NK-92 (cell line): ENCODE measurements around the gene WTIP.
"Not testable (repeated sequence)": the region's sequence is repeated elsewhere in the genome, so short reads cannot be mapped to it uniquely, and the experiment has no call there.

Experiments
- DNase-seq: peaks from one replicate; lab custom pipeline; 2025; ENCODE audit not compliant: unreplicated experiment; lab: John Stamatoyannopoulos, UW

The WTIP gene

DNA sequence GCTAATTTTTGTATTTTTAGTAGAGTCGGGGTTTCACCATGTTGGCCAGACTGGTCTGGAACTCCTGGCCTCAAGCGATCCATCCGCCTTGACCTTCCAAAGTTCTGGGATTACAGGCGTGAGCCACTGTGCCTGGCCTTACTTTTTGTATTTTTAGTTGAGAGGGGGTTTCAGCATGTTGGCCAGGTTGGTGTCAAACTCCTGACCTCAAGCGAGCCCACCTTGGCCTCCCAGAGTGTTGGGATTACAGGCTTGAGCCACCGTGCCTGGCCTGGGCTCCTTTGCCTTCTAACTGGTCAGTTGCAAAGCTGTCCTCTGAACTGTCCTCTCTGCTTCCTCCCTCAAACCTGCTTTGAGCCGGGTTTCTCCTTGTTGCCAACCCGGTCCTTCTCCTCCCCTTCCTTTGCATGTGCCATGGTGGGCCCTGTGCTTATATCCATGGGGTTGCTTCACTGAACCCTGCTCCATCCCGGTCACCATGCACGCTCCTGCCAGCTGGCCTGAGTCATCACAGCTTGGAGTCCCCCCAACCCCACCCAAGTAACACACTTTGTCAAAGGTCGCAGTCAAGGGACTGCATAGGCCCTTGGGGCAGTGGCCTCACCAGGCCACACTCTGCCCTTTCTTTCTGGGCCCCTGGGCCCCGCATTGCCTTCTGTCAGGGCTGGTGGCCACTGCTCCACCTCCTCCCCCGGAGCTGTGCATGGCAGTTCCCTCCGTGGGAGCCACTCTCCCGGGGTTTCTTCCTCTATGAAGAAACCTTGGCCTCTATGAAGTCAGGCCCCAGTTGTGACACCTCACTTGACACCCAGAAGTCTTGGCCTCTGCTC lies 21.2 kb downstream of the WTIP start:
- no peak for DNase-seq

DNA sequence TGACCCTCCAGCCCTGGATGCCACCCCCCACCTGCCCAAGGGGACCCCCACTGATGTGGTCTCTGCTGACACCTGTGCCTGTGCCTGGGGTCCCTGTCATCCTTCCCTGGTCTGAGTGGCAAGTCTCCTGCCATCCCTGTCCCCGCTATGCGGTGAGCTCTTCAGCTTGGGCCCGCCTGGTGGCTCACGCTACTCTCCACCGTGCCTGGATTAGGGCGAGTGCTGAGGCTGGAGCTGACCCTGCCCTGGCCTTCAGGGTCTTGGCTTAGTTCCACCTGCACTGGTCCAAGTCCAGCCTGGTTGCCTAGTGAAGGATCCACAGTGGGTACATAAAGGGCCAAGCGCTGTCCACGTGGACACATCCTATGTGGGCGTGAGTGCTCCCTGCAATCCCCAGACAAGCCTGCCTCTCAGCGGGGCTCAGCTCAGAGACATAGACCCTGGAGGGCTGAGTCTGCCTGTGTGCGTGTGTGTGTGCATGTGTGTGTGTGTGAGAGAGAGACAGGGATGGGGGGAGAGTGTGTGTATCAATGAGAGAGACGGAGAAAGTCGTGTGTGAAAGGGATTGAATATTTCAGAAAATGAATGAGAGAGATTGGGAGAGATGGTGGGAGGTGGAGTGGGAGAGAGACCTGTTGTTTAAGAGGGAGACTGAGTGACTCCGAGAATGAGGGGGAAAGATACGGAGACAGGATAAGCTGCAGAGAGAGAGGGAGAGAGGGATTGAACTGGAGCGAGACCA lies 22.1 kb downstream of the WTIP start:
- no peak for DNase-seq

DNA sequence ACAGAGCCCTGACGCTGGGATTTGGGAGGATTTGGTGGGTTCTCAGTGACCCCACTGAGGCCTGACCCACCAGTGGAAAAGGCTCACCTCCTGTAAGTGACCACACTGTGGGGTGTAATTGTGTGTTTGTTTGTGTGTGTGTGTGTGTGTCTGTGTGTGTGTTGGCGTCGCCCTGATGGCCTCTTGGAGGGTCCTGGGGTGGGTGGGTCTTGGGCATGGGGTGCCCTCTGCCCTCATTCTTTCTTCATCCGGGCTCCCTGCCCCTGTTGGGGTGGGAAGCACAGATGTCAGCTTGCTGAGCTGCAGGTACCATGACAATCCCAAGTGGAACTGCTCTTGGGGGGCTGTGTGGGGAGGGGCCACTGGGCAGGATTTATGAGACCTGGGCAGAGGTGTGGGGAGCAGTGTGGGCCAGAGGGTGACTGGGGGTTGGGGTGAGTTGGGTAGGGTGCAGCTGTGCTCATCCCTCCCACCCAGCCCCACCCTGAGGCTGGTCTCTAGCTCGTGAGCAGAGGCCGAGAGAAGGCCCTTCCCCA lies 22.8 kb downstream of the WTIP start:
- no peak for DNase-seq

DNA sequence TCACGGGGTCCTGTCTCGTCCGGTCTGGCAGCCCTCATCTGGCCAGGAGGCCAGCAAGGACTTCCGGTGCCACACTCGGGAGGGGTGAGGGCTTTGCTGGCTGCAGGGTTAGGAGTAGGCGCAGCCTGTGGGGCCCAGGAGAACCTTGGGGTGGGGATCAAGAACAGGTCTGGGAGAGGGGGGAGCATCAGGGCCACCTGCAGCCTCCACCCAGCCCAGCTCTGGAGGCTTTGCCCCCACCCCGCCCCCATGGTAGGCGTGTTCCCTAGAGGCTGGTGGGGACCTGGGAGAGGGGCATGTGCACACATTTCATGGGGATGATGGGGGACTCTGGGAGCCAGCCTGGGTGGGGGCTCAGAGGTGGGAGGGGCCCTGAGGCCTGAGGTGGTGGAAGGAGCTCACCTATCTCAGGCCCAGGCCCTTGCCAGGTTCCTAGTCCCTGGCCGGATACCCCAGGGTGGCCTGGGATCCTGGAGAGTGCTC lies 23.3 kb downstream of the WTIP start:
- DNase-seq, result no peak

DNA sequence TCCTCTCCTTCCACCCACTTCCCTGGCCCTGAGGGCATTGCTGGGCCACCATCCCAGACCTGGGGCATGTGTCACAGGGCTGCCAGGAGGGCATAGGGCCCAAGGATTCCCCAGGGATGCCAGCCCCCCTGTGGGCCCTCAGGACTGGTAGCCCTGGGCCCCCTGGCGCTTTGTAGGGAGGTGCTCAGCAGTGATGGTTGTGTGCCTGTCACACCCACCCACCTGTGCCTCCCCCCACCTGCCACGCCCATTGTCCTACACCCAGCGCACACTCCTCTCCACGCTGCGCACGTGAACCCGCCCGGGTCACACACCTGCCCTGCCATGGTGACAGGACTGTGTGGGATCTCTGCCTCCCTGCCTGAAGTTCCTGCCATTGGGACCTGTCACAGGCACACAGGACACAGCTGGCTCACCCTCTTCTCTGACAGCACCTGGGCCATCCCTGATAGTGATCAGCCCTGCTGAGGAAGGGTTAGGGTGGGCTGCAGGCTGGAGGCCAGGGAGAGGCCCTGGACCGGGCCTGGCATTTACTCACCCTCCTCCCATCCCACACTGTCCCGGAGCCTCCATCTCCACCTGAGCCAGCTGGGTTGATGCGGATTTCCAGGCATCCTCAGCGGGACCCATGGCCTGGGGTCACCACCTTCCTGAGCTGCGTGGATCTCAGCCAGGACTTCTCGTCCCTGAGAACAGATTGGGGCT lies 23.9 kb downstream of the WTIP start:
- no peak for DNase-seq

DNA sequence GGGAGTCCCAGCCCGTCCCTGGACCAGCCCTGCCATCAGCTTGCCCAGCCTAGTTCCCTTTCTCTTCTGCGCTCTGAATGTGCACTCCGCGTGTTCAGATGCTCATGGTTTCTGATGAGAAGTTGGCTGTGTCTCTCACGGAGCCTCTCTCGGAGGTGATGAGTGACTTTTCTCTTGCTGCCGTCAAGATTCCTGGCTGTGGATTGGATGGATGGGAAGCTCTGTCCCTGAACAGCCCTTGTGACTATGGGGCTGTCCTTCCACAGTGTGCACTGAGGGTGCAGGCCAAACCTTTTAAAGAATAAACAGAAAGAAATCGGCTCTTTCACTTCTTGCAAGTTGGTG lies 24.4 kb downstream of the WTIP start:
- no peak for DNase-seq

DNA sequence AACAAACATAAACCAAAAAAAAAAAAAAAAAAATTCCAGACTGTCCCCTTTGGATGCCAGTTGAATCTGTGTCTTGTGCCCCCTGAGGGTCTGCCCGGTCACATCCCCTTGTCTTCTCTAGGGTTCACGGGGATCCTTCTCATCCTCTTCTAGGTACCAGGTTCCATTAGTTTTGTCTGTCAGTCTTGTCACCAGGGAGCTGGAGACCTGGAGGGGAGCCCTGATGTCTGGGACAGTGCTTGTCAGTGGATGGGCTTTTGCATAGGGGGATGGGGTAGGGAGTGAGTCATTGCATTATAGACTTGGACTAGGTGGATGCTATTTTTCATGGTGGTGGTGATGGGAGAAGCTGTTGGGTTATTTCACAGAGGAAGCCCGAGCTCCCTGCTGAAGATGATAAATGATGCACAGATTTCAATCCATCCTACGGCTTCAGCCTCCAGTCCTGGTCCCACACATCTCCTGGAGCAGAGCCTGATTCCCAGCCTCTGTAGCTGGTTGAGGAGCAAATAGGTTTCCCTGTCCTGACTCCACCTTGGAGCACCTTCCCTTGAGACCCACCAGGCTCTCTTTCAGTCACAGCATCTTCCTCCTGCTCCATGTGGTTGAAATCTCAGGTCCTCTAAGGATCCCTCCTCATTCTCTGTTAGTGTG lies 26.0 kb downstream of the WTIP start:
- no peak for DNase-seq

DNA sequence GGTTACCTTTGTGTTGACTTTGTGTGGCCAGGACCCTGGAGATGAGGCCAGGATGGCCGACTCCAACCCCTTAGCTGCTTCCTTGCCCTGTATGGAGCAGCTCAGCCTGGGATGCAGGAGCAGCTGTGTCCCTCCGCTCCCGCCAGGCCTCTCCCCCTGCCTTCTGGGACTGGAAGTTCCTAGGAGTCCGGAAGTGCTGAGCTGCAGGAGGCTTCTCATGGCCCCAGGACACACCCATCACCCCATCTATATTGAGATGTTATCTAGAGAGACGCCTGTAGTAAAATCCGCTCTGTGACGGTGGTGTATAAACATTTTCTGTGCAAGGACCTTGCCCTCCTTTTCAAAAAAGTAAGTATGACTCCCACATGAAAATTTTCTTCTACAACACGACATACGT lies 27.0 kb downstream of the WTIP start:
- DNase-seq, result no peak

DNA sequence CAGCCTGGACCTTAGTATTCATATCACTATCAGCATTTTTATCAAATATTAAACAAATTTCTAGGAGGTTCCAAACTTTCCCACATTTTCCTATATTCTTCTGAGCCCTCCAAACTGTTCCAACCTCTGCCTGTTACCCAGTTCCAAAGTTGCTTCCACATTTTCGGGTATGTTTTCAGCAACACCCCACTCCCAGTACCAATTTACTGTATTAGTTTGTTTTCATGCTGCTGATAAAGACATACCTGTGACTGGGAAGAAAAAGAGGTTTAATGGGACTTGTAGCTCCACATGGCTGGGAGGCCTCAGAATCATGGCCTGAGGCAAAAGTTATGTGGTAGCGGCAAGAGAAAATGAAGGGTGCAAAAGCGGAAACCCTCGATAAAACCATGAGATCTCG lies 29.3 kb downstream of the WTIP start:
- not testable (repeated sequence) for DNase-seq

DNA sequence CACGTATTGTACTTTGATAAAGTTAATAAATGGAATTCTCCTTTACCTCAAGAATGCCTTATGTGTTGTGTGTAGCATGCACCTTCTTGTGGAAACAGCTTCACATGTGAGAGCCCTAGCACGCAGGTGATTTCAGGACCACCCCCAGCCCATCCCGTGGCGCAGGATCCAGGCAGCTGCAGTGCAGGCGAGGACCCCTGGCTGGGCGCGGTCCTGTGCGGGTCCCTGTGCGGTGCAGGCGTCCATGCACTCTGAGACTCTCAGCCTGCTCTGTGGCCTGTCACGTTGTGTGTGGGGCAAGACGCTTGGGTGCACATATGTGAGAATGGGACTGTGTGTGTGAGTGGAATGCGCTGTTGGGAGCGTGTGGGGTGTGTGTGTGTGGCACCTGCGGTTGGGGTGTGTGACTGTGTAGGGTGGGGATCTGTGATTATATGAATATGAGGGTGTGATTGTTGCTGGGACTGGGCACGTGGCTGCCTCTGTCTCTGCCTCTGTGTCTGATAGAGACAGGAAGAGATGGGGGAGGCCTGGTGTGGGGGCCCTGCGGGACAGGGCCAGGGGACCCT lies 30.8 kb downstream of the WTIP start:
- DNase-seq, result no peak

DNA sequence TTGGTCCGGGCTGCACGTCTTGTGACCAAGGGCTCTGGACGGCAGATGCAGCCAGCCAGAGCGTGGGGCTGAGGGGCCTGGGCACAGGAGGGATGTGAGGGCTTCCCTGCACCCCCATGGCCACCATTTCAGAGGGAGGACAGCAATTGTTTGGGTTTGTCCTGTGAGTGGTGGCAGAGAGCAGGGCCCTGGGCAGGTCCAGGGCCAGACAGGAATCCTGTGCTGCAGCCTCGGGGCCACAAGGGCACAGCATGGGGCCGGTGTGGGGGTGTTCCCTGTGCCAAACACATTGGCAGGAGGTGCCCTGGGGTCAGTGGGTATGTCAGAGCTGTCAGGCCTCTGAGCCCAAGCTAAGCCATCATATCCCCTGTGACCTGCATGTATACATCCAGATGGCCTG lies 32.2 kb downstream of the WTIP start:
- DNase-seq, result no peak

DNA sequence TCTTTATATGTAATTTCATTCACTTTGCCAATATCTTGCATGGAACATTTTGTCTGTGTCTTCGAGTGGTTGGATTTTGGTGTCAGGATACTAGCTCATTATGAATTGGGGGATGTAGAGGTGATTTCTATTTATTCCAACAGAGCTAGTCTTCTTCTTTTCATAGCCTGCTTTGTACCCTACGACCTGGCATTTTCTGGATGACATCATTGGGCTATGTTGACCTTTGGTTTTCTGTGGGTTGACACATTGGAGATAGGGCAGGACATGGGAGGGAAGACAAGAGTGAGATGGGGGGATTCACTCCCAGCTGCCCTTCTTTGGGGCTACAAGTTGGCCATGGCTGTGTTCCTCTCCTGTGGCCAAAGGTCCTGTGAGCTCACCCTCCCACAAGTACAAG lies 38.0 kb downstream of the WTIP start:
- no peak for DNase-seq

DNA sequence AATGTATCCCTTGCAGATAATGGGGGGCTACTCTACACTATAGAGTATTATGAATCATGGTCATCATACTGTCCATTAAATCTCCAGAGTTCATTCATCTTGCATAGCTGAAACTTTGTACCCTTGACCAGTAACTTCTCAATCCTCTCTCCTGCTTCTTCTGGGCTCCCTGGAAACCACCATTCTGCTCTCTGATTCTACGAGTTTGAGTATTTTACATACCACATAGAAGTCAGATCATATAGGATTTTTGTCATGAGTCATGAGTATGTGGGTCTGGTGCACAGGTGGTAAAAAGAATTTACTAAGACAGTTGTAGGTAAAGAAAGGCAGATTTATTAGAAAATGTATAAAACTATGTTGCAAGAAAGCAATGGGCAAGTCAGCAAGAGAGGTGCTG lies 41.9 kb downstream of the WTIP start:
- DNase-seq, result no peak

DNA sequence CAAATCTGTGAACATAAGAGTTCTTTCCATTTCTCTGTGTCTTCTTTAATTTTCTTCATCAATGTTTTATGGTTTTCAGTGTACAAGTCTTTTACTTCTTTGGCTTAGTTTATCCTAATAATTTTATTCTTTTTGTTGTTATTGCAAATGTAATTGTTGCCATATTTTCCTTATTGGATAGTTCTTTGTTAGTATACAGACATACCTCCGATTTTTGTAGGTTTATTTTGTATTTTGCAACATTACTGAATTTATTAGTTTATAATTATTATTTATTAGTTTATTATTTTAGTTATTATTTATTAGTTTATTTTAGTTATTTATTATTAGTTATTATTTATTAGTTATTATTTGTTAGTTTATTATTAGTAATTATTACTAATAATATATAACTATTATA lies 43.4 kb downstream of the WTIP start:
- DNase-seq, result no peak

DNA sequence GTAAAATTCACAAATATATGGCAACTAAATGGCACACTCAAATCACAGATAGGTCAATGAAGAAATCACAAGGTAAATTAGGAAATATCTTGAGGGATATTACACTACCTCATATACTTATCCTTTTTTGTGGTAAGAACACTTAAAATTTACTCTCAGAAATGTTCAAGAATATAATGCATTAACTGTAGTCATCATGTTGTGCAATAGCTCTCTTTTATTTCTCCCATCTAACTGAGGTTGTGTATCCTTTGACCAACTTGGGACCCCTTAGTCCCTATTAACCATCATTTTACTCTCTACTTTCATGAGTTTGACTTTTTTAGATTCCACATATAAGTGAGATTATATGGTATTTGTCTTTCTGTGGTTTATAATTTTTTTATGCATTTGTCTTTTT lies 52.6 kb downstream of the WTIP start:
- no peak for DNase-seq

DNA sequence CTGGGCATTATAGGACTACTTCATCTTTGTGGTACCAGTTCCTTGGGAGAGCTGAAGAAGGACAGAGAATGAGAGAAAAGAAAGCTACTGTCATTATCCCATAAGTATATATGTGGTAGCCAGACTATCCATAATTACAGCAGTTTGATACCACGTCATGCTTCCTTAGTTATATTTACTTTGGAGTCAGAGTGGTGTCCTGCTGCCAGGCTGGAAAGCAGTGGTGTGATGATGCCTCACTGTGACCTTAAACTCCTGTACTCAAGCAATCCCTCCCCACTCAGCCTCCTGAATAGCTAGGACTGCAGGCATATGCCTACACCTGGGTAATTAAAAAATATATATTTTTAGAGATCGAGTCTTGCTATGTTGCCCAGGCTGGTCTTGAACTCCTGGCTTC lies 57.8 kb downstream of the WTIP start:
- DNase-seq, result no peak

DNA sequence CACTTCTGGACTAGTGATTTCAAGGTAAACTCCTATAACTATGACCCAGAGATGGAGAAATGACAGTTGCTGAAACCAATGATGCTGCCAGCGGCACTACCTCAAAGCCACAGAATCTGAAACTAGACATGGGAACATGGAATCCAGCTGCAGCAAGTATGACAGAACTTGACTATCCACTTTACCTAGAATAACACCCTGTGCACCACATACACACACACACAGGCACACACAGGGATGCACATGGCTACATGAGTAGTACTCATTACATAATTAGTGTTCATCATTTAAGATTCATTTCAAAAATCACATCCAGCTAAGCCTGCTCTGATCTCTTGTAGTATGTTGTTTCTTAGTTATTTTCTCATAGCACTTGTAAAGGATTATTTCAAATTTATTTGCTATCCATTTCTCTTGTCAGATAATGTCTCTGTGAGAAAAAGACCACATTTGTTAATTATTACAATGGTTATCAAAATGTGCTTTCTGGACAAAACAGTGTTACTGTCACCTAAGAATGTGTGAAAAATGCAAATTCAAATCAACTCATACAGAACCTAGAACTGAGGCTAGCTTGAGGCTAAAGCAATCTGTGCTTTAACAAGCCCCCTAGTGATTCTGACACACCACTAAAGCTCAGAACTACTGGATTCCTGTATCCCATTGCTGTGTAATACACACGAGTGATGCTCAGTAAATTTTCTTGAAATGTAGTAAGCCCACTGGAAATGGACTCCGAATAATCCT lies 59.4 kb downstream of the WTIP start:
- no peak for DNase-seq

DNA sequence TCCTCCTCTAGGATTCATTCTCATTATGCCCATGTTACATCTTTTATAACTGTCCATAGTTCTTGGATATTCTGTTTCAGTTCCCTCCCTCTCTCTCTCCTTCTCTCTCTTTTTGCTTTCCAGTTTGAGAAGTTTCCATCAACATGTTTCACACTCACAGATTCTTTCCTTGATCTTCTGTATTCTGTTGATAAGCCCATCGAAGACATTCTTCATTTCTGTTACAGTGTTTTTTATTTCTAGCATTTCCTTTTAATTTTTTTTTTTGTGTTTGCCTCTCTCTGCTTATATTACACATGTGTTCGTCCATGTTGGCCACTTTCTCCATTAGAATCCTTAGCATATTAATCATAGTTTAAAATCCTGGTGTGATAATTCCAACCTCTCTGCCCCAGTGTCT lies 68.3 kb downstream of the WTIP start:
- no peak for DNase-seq

DNA sequence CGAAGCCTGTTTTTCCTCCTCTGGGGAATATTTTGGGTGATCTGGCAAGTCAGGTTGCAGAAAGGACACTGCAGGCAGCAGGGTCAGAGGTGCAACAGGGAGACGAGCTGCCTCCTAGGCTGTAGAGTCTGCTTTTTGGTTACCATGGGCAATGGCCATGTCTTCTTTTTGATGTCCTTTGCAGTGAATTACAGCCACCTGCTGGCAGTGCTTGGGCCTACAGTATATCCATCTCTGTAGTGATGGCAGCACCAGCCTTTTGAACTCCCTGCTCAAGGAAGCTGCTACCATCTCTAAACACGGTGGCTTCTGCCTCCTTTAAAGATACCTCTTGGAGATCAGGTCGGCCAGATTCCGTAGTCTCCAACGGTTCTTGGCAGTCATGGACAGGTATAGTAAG lies 73.9 kb downstream of the WTIP start:
- DNase-seq, result no peak

DNA sequence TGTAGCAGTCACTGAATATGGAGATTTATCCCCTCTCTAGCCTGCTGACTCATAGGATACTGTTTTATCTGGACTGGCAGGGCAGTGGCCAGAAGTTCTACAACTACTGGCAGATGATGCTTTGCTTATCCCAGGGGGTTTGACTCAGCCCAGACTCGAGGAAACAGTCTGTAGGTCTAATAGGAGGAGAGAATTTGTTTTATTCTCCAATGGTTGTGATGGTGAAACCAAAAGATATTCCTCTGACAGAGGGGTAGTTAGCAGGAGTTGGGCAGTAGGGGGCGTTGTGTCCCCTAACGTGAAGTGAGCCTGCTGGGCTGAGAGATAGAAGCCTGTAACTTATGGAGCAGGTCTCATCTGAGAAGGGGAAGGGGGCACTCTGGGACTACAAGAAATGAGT lies 74.9 kb downstream of the WTIP start:
- no peak for DNase-seq
